SK-N-DZ (cell line): ENCODE results near the gene SMG6.
A peak's percentile ranks its signal among the peaks of the same experiment; 100 is the strongest.

ENCODE experiments used
- DNase-seq: peaks from one replicate; pipeline ENCODE4 v3.0.0-alpha.2; 2015; ENCODE audit warnings: low spot score

Gene SMG6

GRCh38 chr17:2061441-2061958 is 242.1 kb downstream of the SMG6 start:
- DNase-seq, result no peak

GRCh38 chr17:2060681-2061440 is 242.7 kb downstream of the SMG6 start:
- no peak for DNase-seq

DNA sequence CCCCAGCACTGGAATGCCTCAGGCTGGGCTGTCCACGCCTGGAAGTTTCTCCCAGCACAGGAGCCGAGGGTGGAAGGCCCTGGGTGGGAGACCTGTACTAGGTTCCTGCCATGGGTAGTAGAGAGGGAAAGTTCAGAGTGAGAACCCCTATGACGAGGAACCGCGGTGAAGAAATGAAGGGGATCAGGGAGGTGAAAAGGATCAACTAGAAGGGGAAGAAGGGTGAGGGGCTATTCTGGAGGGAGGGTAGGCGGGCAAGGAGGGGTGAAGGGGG is 243.3 kb downstream of the SMG6 start:
- DNase-seq, result no peak

DNA sequence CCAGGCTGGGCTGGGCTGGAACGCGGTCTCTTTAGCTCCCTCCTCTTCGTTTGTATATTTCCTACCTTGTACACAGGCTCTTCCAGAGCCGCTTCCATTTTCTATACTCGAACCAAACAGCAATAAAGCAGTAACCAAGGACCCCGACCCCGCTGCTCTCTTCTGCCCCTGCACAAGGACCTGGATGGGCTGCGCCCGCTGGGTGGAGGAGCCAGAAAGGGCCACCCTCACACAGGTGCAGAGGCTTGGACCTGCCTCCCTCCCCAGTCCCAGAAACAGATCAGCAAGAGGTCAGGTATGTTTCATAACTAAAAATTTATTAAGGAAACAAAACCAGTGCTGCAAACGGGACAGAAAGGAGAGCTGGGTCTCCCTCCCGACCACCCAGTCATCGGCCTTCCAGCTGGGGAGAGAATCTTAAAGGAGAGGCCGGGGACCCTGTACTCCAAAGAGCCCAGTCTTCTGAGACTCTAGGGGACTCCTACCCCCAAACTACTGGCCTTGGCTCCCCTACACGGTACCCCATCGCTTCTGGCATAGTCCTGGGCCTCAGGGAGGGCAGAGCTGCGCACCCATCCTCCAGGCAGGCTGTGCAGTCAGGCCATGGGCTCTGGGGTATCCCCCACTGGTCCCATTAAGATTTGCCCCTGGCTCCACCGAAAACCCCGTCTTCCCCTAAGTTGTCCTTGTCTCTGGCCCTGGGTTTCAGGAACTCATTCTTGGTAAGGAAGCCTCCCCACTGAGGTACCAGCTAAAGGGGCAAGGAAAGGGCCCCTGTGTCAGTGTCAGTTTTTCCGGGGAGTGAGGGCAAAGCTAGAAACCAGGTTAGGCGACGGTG is 243.8 kb downstream of the SMG6 start:
- DNase-seq, result no peak

- DNase-seq, result no peak
These were observed 244.7 kb downstream of the SMG6 start for GRCh38 chr17:2058586-2059546.

- no peak for DNase-seq
These were observed 245.6 kb downstream of the SMG6 start for GRCh38 chr17:2057760-2058585.

- DNase-seq, result no peak
These were observed 246.3 kb downstream of the SMG6 start for GRCh38 chr17:2057175-2057759.

- no peak for DNase-seq
These were observed 247.1 kb downstream of the SMG6 start for GRCh38 chr17:2056206-2057174.

GRCh38 chr17:2055292-2056205 is 248.0 kb downstream of the SMG6 start:
- DNase-seq, result no peak

DNA sequence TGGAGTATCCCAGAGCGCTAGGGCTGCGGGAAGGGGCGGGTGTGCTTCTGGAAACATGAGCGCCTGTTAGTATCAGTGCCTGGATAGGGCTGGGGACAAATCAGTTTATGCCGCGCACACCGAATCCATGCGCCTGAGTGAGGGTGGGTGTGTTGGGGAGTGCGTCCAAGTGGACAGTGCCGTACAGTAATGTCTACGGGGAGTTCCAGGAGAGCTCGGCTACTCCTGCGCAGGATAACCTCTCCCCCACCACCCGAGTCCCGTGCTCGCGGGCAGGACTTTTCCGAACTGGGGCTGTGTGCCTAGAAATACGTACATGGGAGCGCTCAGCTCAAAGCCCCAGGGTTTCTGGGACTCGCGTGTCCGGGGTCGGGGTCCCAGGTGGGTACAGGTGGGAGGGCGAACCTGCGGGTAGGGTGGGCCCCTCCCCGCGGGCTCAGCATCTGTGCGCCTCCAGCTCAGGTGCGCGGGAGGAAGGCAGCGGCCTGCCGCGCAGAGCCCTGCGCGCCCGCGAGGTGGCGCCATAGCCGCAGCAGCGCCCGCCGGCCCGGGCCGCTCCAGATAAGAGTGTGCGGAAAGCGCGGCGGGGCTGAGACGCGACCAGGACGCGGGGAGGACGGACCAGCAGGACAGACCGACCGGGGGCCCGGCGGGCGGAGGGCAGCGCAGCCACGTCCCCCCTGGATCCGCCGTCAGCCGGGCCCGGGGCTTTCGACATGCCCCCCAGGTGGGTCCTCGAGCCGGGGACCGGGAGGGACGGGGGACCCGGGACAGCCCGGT is 248.9 kb downstream of the SMG6 start, which contains the start of gene HIC1:
Gene HIC1, plus strand, starts transcription at position 592 of the 780 bp plus-strand sequence. CDS start 1,588 bp downstream, outside the sequence.
- DNase-seq, result peak; percentile 76

DNA sequence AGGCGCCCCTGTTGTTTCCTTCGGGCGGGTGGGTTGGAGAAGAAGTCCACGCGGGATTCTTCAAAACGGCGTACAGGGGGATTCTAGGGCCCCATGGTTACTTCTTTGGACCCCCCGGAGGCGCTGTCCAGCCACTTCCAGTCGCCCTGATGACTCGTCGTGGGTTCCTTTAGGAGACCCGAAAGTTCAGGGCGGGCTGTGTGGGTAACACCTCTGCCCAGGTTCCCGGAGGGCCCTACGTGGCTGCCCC is 249.4 kb downstream of the SMG6 start:
- DNase-seq, result no peak

- DNase-seq, result peak; percentile 72
These were observed 250.0 kb downstream of the SMG6 start for GRCh38 chr17:2053380-2054261.

DNA sequence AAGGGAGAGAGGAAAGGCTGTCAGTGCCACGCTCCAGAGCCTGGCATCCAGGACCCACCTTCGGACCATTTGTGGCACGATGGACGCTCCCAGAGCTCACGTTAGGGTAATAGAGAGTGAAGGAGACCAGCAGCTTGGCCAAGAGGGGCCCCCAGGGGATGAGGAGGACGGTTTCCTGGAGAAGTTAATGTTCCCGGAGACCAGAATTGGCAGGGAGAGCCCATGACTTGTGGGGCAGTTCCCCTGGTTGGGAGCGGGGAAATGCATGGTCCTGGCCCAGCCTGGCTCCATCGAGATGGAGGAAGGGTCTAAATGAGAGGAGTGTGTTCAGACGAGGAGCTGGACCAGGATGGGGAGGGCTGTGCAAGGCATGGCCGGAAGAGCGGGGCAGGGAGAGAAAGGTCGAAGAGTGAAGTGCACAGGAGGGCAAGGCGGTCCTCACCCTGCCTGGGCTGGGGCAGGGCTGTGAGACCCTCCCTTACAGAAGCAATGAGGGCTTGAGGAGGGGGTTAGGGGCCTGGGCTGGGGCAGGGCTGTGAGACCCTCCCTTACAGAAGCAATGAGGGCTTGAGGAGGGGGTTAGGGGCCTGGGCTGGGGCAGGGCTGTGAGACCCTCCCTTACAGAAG is 251.5 kb downstream of the SMG6 start:
- no peak for DNase-seq

DNA sequence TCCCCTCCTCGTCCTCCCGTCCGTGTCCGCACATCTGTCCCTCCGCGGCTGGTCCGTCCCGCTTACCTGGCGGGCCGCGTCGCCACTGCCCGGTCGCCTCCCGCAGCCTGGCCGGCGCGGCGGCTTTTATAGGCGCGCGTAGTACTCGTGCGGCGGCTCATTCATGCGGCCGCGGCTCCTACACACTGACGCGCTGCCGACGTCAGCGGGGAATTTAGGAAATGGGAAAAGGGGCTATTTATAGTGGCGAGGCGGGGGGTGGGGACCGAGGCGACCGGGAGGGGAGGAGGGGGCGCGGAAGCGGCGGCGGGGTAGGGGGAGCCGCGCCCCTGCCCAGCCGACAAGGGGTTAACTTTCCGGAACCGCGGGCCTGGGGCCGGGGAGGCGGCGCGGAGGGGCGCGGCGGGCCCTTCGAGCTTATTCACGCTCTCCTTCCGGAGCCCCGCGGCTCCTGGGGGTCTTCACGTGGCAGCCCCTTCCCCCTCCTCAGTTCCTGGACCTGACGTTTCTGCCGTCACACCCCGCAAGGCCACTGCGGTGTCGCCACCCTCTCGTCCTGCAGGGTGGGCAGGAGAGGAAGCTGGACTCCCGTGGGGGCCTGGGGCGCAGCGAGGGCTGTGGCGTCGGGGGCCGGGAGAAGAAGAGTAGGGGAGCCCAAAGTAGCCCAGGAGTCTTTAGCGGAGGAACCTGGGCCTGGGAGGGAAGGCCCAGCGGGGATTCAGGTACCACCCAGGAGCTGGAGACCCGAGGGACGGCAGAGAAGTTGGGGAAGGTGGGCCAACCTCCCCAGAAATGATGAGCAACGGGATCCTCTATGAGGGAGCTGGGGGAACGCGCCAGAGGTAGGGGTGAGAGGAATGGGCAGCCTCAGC is 252.3 kb downstream of the SMG6 start:
- DNase-seq, result no peak
